ENCODE measurements around the gene GPR61. TPM values are rescaled to one million over a fixed set of nuclear protein-coding genes. Genes with fewer than 3 reads are reported as not detected.

Gene GPR61
- total and polyA plus RNA-seq, 7 donors, result 0.10 to 1.4 (median 0.18) TPM; not detected in 4

DNA sequence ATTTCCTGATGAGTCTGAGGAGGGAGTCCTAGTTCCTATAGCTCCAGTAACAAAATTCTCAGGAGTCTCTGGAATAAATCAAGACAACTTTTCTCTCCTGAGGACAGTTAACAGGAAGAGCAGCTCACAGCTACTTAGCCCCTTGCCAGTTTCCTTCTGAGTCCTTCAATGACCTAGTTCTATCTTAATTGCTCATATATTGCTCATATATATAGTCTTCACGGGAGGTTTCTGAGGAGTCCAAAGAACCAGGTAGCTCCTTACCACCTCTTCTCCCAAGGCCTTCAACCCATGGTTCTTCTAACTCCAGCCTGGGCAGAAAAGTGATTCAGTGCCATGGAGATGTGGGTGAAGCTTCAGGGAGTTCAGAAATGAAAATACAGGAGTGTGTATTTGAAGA is 34.7 kb upstream of the GPR61 start:
- intact Hi-C loops (cut with DNase I), result no loop called here
- DNase-seq (no peak), ATAC-seq (no peak)
- H3K9me3 ChIP-seq, result no peaks in the 10 kb centered on the region
- TF ChIP-seq CTCF (IDR thresholded peaks at IDR 0.05), result no peak
- H3K36me3 ChIP-seq (ENCODE audit: insufficient read depth in 1 of 2, low read depth in 1 of 2), result peaks cover 0 to 34% of the 10 kb centered on the region in 2 donors
- peaks cover 43% of the 10 kb centered on the region for H3K4me1 ChIP-seq
- H3K27me3 ChIP-seq (ENCODE audit: insufficient read depth in 3 of 3, low read length in 2 of 3), result no peaks in the 10 kb centered on the region
- no peak overlapping the region for H3K4me3 ChIP-seq
- no peak overlapping the region for H3K27ac ChIP-seq
- 78 to 92% (median 90%) methylated on average over 1 of the region's 1 CpG for WGBS, 3 donors

DNA sequence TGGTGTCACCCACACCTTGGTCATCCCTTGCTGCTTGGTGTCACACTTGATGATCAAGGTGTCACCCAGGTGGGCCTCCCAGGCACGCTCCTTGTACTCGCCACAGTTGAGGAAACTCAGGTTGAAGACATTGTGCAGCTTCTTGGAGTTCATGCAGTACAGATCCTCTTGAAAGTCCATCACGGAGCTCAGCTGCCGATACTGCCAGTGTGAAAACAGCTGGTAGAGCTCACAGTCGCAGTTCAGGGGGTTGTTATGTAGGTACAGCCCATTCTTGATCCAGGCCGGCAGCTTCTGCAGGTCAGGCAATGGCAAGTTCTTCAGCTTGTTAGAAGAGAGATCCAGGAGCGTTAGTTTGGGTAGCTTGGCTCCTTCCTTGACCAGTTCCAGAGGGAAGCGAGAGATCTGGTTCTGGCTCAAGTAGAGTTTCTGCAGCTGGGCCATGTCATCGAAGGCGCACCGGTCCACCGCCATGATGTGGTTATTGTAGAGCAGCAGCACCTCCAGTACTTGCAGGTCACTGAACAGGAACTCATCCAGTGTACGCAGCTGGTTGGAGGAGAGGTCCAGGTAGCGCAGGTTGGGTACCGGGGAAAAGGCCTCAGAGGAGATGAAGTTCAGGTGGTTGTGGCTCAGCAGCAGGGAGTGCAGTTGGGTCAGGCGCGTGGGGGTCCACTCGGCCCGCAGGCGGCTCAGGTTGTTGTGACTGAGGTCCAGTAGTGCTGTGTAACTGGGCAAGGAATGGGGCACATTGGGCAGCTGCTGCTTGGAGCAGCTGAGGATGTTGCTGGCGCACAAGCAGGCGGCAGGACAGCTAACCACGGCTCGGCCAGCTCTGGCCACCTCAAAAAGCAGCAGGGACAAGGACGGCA is 31.4 kb upstream of the GPR61 start:
- WGBS, 3 donors, result 44 to 64% (median 49%) methylated on average over 25 of the region's 25 CpGs
- ATAC-seq, result peak in 3 of 4 donors; percentile 27 to 71 (median 59)
- TF ChIP-seq CTCF (IDR thresholded peaks at IDR 0.05), result no peak
- peaks cover 44% of the 10 kb centered on the region for H3K4me1 ChIP-seq
- intact Hi-C loops (cut with DNase I), result no loop called here
- H3K36me3 ChIP-seq (ENCODE audit: insufficient read depth in 1 of 2, low read depth in 1 of 2), result peaks cover 0 to 21% of the 10 kb centered on the region in 2 donors
- peak overlapping the region; percentile 85 for H3K27ac ChIP-seq
- H3K4me3 ChIP-seq, result peak overlapping the region; percentile 83
- DNase-seq, result peak in 1 of 2 donors; percentile 60
- no peaks in the 10 kb centered on the region for H3K27me3 ChIP-seq (ENCODE audit: insufficient read depth in 3 of 3, low read length in 2 of 3)
- H3K9me3 ChIP-seq, result no peaks in the 10 kb centered on the region

- H3K4me3 ChIP-seq, result peak overlapping the region; percentile 83
- no peak for DNase-seq
- WGBS, 3 donors, result 8 to 44% (median 25%) methylated on average over 7 of the region's 7 CpGs
- peak overlapping the region; percentile 85 for H3K27ac ChIP-seq
- ATAC-seq, result peak in 1 of 4 donors; percentile 20
- peaks cover 0 to 21% of the 10 kb centered on the region in 2 donors for H3K36me3 ChIP-seq (ENCODE audit: insufficient read depth in 1 of 2, low read depth in 1 of 2)
- H3K27me3 ChIP-seq (ENCODE audit: insufficient read depth in 3 of 3, low read length in 2 of 3), result no peaks in the 10 kb centered on the region
- H3K9me3 ChIP-seq, result no peaks in the 10 kb centered on the region
- intact Hi-C loops (cut with DNase I), result no loop called here
- H3K4me1 ChIP-seq, result peaks cover 44% of the 10 kb centered on the region
- TF ChIP-seq CTCF (IDR thresholded peaks at IDR 0.05), result no peak
Observed at GRCh38 chr1:109508873-109509175, 30.8 kb upstream of the GPR61 start.

DNA sequence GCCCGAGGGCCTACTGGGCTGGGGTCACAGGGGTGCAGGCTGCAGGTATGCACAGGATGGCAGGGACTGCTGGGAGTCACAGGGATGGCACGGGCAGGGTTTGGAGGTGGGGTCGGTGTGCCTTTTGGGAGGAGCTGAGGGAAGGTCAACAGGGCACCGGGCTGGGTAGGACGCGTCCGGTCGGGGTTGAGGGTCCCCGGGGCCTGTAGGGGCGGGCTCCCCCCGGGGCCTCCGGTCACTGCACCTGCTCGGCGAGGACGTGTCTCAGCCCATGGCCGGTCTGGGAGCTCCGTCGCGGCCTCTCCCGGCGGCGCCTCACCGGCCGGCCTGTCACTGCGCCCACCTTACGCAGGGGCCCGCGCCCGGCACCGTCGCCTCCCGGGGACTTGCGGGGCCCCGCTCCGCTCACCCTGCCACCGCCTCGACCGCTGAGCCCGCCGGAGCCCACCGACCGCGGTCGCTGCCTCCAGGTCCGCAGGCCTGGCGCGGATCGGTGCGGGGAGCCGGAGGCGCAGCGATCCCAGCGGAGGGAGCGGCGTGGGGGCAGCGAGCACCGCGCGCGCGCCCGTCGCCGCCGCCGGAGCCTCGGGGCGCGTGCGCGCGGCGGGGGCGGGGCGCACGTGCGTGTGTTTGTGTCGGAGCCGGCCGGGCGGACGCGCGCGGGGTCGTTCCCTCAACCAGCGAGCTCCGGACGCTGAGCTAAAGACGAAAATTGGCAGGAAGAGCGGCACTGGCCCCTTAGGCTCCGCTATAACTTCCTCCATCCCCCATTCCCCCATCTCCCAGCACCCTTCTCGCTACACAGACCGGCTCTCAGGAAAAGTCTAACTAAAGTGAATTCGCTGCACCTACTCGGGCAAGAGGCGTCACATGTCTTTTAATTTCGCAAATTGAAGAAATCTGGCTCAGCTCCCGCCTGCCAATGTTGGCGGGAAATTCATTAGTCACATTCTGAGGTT is 30.2 kb upstream of the GPR61 start, which contains the start of gene AMIGO1:
AMIGO1 (minus strand) TSS at position 552 of the 959 bp plus-strand sequence. CDS start 815 bp downstream, outside the sequence.
- H3K4me1 ChIP-seq, result peaks cover 44% of the 10 kb centered on the region
- peak; percentile 76 to 80 for DNase-seq
- peak; percentile 82 to 88 (median 86) for ATAC-seq
- H3K36me3 ChIP-seq (ENCODE audit: insufficient read depth in 1 of 2, low read depth in 1 of 2), result peaks cover 0 to 21% of the 10 kb centered on the region in 2 donors
- peak within 1 kb of the TSS; percentile 83 for H3K4me3 ChIP-seq
- no peaks in the 10 kb centered on the region for H3K27me3 ChIP-seq (ENCODE audit: insufficient read depth in 3 of 3, low read length in 2 of 3)
- 0% methylated on average over 26 to 100 of the region's 100 CpGs for WGBS, 3 donors
- intact Hi-C loops (cut with DNase I), result no loop called here
- H3K9me3 ChIP-seq, result no peaks in the 10 kb centered on the region
- no peak for TF ChIP-seq CTCF (IDR thresholded peaks at IDR 0.05)
- peak within 1 kb of the TSS; percentile 85 for H3K27ac ChIP-seq
